Natural killer cell (primary cell): Measurements from ENCODE around the gene ADM. TPM values are rescaled to one million over a fixed set of nuclear protein-coding genes. Genes with fewer than 3 reads are reported as not detected.

Source experiments
- ATAC-seq, 3 donors: fragments of 150-1000 bp in 2 of 3; fragments of 200-7000 bp in 1 of 3; cut with Tn5 transposase; 1 replicate in 1 of 3; 2 replicates in 2 of 3; pipeline ENCODE4 v1.10.0; 2021; ENCODE audit warnings: mild to moderate bottlenecking in 2 of 3, moderate library complexity in 2 of 3
- DNase-seq, 2 donors: peaks; one replicate each; pipeline versions ENCODE4 v3.0.0 to v3.0.0-alpha.2; 2013 to 2021; ENCODE audit warnings: mixed read lengths in 1 of 2
- H3K27ac ChIP-seq: one replicate; pipeline ENCODE4 v1.5.1; 2013; ENCODE audit warnings: mild to moderate bottlenecking, low read length
- H3K27me3 ChIP-seq: one replicate; pipeline ENCODE4 v1.6.1; 2013; ENCODE audit warnings: low read length; ENCODE audit not compliant: control insufficient read depth, insufficient read depth
- H3K36me3 ChIP-seq: one replicate; pipeline ENCODE4 v1.6.1; 2013; ENCODE audit warnings: low read length; ENCODE audit not compliant: control insufficient read depth, insufficient read depth
- H3K4me1 ChIP-seq: one replicate; pipeline ENCODE4 v1.6.1; 2013; ENCODE audit warnings: low read length; ENCODE audit not compliant: control insufficient read depth, insufficient read depth
- H3K4me3 ChIP-seq: one replicate; pipeline ENCODE4 v1.5.1; 2013; ENCODE audit warnings: low read length
- H3K9me3 ChIP-seq: one replicate; pipeline ENCODE4 v1.6.1; 2013; ENCODE audit warnings: low read length; ENCODE audit not compliant: control insufficient read depth, insufficient read depth
- H3K27ac Mint-ChIP-seq, 2 donors: one replicate each; pipeline ENCODE4 v1.8.0; 2022; ENCODE audit warnings: mild to moderate bottlenecking in 2 of 2, mixed read lengths in 2 of 2, moderate library complexity in 1 of 2
- H3K27me3 Mint-ChIP-seq, 2 donors: one replicate each; pipeline ENCODE4 v1.8.0; 2022; ENCODE audit warnings: low read depth in 2 of 2, mixed read lengths in 2 of 2
- H3K36me3 Mint-ChIP-seq: one replicate; pipeline ENCODE4 v1.8.0; 2022; ENCODE audit warnings: mixed read lengths
- H3K4me1 Mint-ChIP-seq, 2 donors: one replicate each; pipeline ENCODE4 v1.8.0; 2022; ENCODE audit warnings: mixed read lengths in 2 of 2
- H3K4me3 Mint-ChIP-seq: one replicate; pipeline ENCODE4 v1.8.0; 2022; ENCODE audit warnings: mild to moderate bottlenecking, moderate library complexity, mixed read lengths
- H3K9me3 Mint-ChIP-seq, 2 donors: one replicate each; pipeline ENCODE4 v1.8.0; 2022; ENCODE audit warnings: mixed read lengths in 2 of 2
- CTCF ChIP-seq: fragments of 200-600 bp; IDR thresholded peaks from one replicate; pipeline ENCODE4 v1.8.0; 2022; ENCODE audit warnings: antibody characterized with exemption
- WGBS: methylation state at CpG from one replicate; pipeline ENCODE4 v1.1.7; 2013; ENCODE audit warnings: missing lambda C conversion rate; ENCODE audit not compliant: insufficient coverage; 5-methylcytosine and 5-hydroxymethylcytosine counted together
- intact Hi-C: fragments of 100-400 bp; cut with micrococcal nuclease; formaldehyde crosslinking; loops from one replicate; pipeline ENCODE4 v1.14.2; 2022
- total RNA-seq, 4 donors: library from RNA; stranded (reverse); fragments of 120-200 nt in 1 of 4; gene quantifications; one replicate each; pipeline versions ENCODE4 v1.2.3 to v1.2.4, GENCODE V29; 2013 to 2022

The ADM gene
- total RNA-seq, 3 donors from 2014 or later (not counting 1 experiment from before 2014, with no cell fraction given), result 0.82 to 7.0 (median 5.8) TPM

- Mint-ChIP-seq H3K4me3 (no peak overlapping the region), H3K9me3 (no peaks in the 10 kb centered on the region), H3K27ac (no peak overlapping the region)
These were observed 49.5 kb downstream of the ADM start for GRCh38 chr11:10354389-10354788.

GRCh38 chr11:10355257-10355661 is 50.4 kb downstream of the ADM start:
- Mint-ChIP-seq H3K4me1 (no peaks in the 10 kb centered on the region), H3K36me3 (no peaks in the 10 kb centered on the region), H3K27ac (no peak overlapping the region), H3K4me3 (no peak overlapping the region), H3K27me3 (peaks cover 14 to 21% of the 10 kb centered on the region in 2 donors), H3K9me3 (no peaks in the 10 kb centered on the region)
- no peak for TF ChIP-seq CTCF
- WGBS, result no CpG with 5 or more reads among the region's 2 CpGs
- Histone ChIP-seq H3K4me3 (no peak overlapping the region), H3K27me3 (peaks cover 2% of the 10 kb centered on the region), H3K9me3 (no peaks in the 10 kb centered on the region), H3K27ac (no peak overlapping the region), H3K36me3 (no peaks in the 10 kb centered on the region), H3K4me1 (no peaks in the 10 kb centered on the region)
- DNase-seq (no peak), ATAC-seq (no peak)
- intact Hi-C loops, result no loop called here

More at GRCh38 chr11:10354389-10354788, 49.5 kb downstream of the ADM start:
- no peak for ATAC-seq
- no peak for DNase-seq
- Histone ChIP-seq H3K27ac (no peak overlapping the region), H3K27me3 (no peaks in the 10 kb centered on the region), H3K36me3 (no peaks in the 10 kb centered on the region), H3K9me3 (no peaks in the 10 kb centered on the region), H3K4me1 (no peaks in the 10 kb centered on the region), H3K4me3 (no peak overlapping the region)
- TF ChIP-seq CTCF, result no peak
- Mint-ChIP-seq H3K4me1 (no peaks in the 10 kb centered on the region), H3K27me3 (peaks cover 16 to 21% of the 10 kb centered on the region in 2 donors), H3K36me3 (no peaks in the 10 kb centered on the region)
- intact Hi-C loops, result no loop called here
- WGBS, result 80% methylated on average over 1 of the region's 1 CpG

- Histone ChIP-seq H3K27ac (no peak overlapping the region), H3K4me1 (no peaks in the 10 kb centered on the region), H3K36me3 (no peaks in the 10 kb centered on the region), H3K27me3 (peaks cover 2% of the 10 kb centered on the region), H3K9me3 (no peaks in the 10 kb centered on the region), H3K4me3 (no peak overlapping the region)
- ATAC-seq (no peak), DNase-seq (no peak)
- TF ChIP-seq CTCF, result no peak
- no peak overlapping the region for H3K4me3 Mint-ChIP-seq
- H3K9me3 Mint-ChIP-seq, result no peaks in the 10 kb centered on the region
- H3K27me3 Mint-ChIP-seq, result peaks cover 14 to 27% of the 10 kb centered on the region in 2 donors
- no peaks in the 10 kb centered on the region for H3K4me1 Mint-ChIP-seq
- H3K27ac Mint-ChIP-seq, result no peak overlapping the region
- intact Hi-C loops, result no loop called here
- H3K36me3 Mint-ChIP-seq, result no peaks in the 10 kb centered on the region
These were observed 51.3 kb downstream of the ADM start for GRCh38 chr11:10356161-10356560.

Other genes with a start within 250 kb of the ADM start
- 10 to 100 TPM; 25.2 to 26.9 (median 26.3) TPM for gene SBF2, start 10.9 kb upstream of the ADM start, total RNA-seq
- 1 to 10 TPM; 5.5 to 9.2 (median 6.8) TPM for gene AMPD3, start 150.2 kb downstream of the ADM start, total RNA-seq
- gene RNF141, start 236.1 kb downstream of the ADM start, total RNA-seq, result 10 to 100 TPM; 10.3 to 13.9 (median 11.7) TPM